Measurements from ENCODE around the gene SNAP25.

- TF ChIP-seq EP300 (IDR thresholded peaks at IDR 0.05) = no peak
- no peak for TF ChIP-seq POLR2A (IDR thresholded peaks at IDR 0.05)
- TF ChIP-seq CTCF (IDR thresholded peaks at IDR 0.05) = no peak
Observed at GRCh38 chr20:10328897-10329255, 110.2 kb downstream of the SNAP25 start.
